ENCODE data around the gene MKI67.
"Not testable (repeated sequence)": the region's sequence is repeated elsewhere in the genome, so short reads cannot be mapped to it uniquely, and the experiment has no call there.

The MKI67 gene

DNA sequence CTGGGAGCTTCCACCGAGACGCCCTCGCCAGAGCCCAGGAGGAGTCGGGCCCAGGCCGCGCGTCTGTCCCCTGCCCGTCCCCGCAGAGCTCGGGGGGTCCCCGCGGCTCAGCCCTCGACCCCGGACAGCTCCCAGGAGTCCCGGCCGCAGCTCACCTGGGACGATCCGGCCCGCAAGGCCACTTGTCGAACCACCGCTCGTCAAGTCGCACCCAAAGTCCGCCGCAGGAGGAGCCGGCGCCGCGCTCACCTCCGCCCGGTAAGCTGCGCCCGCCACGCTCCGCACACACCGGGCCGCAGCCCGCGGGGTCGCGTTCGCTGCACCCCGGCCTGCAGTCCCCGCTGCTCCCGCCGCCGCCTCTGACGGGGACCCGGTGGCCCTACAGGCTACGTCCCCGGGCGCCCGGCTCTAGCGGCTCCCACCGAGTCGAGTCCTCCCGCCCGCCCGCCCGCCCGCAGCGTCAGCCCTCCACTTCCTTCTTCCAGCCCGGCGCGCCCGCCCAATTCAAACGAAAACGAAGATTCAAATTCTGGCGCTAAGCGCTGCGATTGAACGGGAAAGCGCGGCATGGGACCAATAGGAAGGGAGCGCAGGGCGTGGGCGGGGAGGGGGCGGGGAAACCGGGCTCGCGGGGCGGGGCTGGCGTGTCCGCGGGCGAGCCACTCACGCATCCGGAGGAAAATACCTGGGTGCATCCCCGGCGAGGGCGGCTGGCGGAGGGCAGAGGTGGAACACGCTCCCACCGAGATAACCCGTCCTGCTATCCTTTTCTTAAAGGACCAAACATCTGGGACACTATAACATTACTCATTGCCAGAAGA, at the start of gene MKI67:
MKI67 (minus strand) TSS at position 480 of the 821 bp plus-strand sequence. CDS start 756 bp downstream, outside the sequence.
- DNase-seq: peak in 48 of 58 donors; percentile 5 to 72 (median 42)

DNA sequence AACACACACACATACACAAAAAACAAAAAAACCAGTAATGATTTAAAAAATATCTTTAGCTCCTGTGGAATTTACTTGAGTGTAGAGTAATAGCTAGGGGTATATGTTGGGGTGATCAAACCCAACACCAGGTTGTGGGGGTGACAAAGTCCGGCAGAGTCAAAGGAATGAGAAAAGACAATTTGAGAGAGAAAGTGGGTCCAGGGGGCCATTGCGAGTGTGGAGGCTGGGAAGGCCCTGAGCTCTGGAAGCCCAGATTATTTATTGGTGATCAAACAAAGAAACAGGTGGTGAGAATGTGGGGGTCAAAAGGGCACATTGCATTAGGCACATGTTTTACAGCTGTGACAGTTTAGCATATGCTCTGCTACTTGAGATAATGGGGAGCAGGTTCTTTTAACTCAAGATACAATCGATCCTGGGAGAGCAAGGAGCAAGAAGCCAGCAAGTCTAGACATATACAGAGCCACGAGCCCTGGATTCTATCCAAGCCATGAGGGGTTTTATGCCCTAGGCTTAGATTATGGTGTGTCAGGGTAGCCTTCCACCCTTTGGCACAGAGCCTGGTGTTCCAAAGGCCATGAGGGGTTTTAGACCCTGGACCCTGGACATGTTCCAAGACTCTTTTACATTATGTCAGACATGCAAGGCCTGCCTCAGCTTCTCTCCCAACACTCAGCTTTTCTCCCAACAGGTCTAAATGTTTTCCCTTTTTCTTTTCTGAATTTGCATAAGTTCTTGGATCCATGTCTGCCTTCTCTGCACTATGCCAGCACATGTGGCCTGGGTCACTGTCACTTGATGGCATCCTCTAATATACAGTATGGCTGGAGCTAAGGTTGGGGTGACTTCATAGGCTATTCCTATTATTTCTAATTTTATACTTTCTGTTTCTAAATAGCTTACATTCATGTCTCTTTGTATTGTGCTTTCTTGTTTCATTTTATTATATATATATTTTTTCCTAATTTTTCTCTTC, 48.6 kb upstream of the MKI67 start:
- DNase-seq: no peak

DNA sequence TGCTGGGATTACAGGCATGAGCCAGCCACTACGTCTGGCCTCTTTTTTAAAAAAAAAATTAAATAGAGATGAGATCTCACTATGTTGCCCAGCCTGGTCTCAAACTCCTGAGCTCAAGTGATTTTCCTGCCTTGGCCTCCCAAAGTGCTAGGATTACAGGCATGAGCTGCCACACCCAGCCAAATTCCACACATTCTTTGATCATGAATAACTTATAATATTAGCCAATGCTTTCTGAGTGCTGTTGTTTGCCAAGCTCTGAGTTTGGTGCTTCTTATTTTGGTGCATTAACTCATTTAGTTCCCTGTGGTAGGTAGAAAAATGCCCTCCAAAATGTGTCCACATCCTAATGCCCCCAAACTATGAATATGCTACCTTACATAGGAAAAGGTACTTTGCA, 47.2 kb upstream of the MKI67 start:
- DNase-seq: no peak

DNA sequence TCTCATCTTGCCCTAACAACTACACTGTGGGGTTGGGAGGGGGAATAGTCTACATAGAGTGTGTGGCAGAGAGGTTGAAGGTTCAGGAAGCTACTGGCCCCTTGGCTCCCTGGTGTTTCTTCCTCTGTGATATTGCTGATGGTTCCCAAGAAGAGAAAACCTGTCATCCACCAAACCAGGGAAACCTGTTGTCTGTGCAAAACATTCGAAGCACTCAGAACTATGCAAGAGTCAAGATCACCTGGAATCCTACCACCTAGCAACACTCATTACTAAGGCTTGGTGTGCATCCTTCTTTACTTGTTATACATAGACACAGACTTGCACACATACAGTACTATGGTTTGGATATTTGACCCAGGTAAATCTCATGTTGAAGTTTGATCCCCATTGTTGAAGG, 46.5 kb upstream of the MKI67 start:
- DNase-seq: no peak

- no peak for DNase-seq
These were observed 43.7 kb upstream of the MKI67 start for GRCh38 chr10:128169811-128170379.

- no peak for DNase-seq
These were observed 41.8 kb upstream of the MKI67 start for GRCh38 chr10:128167926-128168520.

- not testable (repeated sequence) for DNase-seq
These were observed 40.9 kb upstream of the MKI67 start for GRCh38 chr10:128167123-128167522.

- no peak for DNase-seq
These were observed 39.9 kb upstream of the MKI67 start for GRCh38 chr10:128166151-128166550.

DNA sequence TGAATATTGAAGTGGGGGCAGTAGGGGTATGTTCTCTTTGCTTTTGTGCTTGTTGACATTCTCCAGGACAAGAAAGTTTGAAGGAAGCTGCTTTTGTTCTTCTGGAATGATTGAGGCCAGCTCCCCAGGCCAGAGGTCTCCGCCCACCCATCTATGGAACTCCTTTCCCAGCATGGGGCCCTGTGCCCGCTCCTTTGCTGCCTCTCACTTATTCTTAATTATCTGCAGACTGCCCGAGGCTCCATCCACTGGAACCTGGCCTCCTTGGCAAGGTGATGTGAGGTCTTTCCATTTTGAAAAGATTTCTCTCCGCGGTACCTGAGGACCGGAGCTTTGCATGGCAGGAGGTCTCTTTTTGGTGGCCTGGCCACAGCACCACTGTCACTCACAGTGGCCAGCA, 39.3 kb upstream of the MKI67 start:
- no peak for DNase-seq

- DNase-seq: no peak
These were observed 37.5 kb upstream of the MKI67 start for GRCh38 chr10:128163701-128164100.

DNA sequence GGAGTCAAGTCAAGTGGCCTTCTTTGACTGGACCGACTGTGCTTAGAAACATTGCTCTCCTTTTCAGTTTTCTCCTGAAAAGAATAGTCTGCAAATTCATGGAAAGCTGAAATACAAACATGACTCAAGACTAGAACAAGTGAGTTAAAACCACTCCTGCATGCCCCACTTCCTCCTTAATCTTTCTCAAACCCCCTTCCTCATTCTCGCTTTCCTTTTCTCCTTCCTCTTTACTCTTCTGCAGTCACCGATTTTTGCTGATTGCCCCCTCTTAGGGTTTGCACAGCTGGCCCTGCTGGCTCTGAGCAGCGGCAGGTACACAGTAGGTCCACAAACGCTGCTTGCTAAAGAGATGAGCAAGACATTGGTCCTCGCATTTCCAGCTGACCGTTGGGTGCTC, 34.8 kb upstream of the MKI67 start:
- DNase-seq: no peak

GRCh38 chr10:128160297-128160711, 34.1 kb upstream of the MKI67 start:
- DNase-seq: no peak

DNA sequence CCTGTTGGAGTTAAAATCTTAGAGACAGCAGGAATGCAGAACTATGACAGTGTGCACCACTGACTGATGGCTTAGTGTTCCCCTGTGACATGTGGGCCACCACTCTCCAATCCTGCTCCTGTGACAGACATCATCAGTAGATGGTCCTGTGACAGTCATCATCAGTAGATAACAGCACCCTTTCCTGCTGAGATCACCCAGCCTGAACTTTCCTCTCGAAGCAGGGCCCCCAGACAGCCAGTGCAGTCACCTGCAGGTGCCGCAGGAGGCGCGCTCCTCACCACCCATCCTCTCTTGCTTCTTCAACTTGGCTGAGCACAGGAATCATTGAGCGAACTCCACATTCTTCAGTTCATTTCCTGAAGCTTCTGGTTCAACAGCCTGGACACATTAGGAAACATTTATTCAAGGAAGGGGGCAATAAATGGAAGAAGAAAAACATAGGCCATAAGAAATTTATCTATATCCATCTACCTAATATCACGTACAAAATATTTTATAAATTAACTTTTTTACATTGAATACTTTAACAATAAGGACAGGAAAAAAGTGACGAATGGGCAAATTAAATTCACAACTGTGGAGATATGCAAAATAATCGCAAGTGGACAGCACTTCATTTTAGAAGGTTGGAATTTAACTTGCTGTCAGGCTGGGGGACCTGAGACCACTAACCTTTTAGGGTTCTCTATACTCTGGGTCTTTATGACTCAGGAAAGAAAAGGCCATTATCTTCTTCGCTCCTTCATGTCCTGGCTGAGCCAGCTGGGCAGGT, 32.0 kb upstream of the MKI67 start:
- DNase-seq: no peak

- no peak for DNase-seq
These were observed 31.0 kb upstream of the MKI67 start for GRCh38 chr10:128156999-128157755.

DNA sequence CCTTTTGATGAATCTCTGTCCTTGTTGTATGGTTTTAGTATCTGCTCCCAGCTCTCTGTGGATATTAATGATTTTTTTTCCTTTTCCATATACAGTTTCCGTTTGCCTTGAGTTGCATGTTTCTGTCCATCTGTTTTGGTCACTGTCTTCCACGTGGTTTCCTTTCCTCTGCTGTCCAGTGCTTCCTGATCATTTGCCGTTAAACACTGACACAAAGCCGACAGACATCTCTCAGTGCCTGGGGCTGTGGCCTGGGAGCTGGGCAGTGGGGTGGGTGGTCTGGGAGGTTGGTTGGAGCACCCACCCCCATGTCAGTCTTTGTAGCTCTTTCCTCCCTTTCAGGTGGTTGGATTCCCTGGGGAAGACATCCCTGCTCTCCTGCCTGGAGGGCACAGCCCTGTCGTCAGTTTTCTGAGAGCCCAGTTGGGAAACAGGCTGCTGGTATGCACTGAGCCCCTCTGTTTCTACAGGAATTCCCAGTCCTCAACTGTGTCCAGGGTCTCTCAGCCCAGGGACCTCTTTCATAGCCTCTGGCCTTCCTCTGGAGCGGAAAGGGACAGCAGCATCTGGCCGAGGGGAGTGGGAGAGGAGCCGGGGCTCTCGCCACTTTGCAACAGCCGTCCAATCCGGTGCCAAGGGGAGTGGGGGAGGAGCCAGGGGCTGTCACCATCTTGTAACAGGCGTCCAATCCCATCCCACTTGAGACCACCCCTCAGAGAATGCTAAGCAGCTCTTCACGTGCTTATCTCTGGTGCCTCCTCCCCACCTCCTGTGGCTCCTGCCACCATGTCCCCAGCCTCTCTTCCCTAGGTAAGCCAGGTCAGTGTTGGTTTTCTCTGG, 26.7 kb upstream of the MKI67 start:
- no peak for DNase-seq

GRCh38 chr10:128151031-128151430, 24.8 kb upstream of the MKI67 start:
- DNase-seq: no peak

- DNase-seq: no peak
These were observed 24.3 kb upstream of the MKI67 start for GRCh38 chr10:128150561-128150960.

GRCh38 chr10:128150045-128150493, 23.8 kb upstream of the MKI67 start:
- peak in 50 of 58 donors; percentile 2 to 66 (median 39) for DNase-seq

Measured in anterior cingulate cortex (tissue), 58 donors.